HT1080 (cell line): ENCODE results near the gene DHCR24. TPM values are rescaled to one million over a fixed set of nuclear protein-coding genes. Genes with fewer than 3 reads are reported as not detected.
A peak's percentile ranks its signal among the peaks of the same experiment; 100 is the strongest.
"Not testable (repeated sequence)": the region's sequence is repeated elsewhere in the genome, so short reads cannot be mapped to it uniquely, and the experiment has no call there.

ENCODE experiments used
- DNase-seq: peaks from one replicate; pipeline ENCODE4 v3.0.0-alpha.2; 2015; ENCODE audit warnings: low read depth
- total RNA-seq: library from RNA; depleted of rRNA; stranded (reverse); fragments of >200 nt; shearing (Covaris generic); gene quantifications from 2 replicates; pipeline ENCODE4 v1.2.3, GENCODE V29; 2014

The DHCR24 gene
- total RNA-seq, 1 experiment from 2014 or later = 213 TPM

DNA sequence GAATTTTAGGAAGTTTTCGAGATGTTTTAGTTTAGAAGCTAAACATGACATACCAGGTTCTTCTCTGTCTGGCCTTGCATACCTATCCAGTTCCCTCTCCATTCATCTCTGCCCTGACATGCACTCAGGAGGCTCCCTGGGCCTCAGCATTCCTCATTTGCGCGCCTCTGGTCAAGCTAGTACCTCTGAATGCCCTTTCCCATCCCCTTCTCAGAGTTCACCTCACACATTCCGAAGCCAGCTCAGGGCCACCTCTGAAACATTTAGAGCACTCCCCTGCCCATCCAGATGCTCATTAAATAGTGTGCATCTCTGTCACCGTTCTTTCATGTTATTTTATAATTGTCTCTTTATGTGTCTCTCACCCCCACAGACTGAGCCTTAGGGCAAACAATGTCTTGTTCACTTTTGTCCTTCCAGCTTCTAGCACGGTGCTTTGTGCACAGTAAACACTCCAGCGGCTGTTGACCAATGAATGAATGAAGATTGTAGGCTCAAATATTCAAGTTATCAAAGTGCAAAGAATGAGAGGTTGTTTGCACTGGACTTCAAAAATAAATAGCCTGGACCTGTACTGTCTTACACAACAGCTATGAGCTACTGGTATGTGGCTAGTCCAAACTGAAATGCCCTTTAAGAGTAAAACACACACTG lies 1.2 kb upstream of the DHCR24 start:
- no peak for DNase-seq

DNA sequence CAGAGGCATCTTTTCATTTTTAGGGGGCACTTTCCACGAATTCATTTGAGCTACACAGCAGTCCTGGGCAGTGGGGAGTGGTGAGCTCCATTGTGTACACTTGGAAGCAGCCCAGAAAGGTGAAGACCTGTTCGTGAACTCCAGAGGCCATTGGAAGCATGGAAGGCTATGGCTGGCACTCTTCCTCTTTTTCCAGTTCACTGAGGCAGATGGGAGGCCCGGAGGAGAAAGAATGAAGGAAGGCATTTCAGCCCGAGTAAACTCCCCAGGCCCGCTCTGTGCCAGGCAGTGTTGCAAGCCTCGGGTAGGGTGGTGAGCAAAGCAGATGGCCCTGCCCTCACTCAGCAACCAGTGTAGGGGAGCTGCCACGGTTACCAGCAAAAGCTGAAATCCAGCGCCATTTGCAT lies 673 bp upstream of the DHCR24 start:
- no peak for DNase-seq

GRCh38 chr1:54885807-54886723 lies 930 bp downstream of the DHCR24 start:
- peak; percentile 13 for DNase-seq

DNA sequence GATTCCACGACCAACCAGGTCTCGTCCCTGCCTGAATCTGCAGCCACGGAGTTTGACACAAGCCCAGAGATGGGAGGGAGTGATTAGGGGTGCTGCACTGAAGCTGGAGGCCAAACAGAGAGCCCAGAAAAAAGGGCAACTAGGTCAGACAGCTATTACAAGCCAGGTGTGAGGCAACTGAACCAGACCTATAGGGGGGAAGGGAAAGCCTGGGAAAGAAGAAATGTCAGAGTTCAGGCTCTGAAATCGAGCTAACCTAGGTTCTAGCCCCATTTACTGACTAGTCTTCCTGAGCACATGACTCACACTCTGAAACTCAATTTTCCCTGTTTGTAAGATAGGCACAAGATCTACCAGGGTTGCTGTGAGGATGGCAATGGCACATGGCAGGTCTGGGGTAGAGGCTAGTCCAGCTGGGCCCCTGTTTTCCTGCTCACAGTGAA lies 1.7 kb downstream of the DHCR24 start:
- DNase-seq = no peak

GRCh38 chr1:54884768-54885167 lies 2.2 kb downstream of the DHCR24 start:
- DNase-seq = no peak

DNA sequence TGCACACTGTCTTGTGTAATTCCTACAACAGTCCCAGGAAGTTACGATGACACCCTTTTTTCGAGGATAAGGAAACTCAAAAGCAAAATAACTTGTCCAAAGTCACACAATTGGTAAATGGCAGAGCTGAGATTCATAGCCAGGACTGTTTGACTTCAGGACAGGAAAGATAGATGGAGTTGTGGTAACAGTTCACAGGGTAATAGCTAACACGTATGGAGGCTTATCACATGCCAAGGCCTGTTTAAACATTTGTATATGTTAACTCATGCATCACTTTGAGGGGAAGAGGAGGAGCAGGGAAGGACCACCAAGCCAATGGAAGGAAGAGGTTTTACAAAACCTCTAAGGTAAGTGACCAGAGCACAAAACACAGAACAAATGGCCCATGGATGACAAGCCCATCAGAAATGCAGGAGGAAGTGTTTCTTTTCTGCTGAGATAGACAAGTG lies 2.8 kb downstream of the DHCR24 start:
- DNase-seq = no peak

- no peak for DNase-seq
These were observed 3.5 kb downstream of the DHCR24 start for GRCh38 chr1:54883349-54884102.

DNA sequence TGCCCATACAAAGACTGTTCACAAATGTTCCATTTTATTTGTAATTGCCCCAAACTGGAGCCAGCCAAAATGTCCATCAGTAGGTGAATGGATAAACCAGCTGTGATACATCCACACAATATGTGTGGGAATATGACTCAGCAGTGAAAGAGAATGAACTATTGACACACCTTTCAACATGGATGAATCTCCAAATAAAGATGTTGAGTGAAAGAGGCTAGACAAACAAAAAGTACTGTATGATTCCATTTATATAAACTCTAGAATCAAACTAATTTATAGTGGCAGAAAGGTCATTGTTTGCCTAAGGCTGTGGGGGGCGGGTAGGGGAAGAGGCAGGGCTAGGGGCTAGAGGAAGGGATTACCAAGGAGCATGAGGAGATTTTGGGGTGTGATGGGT lies 4.5 kb downstream of the DHCR24 start:
- DNase-seq = peak; percentile 34

GRCh38 chr1:54881604-54882003 lies 5.4 kb downstream of the DHCR24 start:
- not testable (repeated sequence) for DNase-seq

GRCh38 chr1:54879872-54880271 lies 7.1 kb downstream of the DHCR24 start:
- no peak for DNase-seq

DNA sequence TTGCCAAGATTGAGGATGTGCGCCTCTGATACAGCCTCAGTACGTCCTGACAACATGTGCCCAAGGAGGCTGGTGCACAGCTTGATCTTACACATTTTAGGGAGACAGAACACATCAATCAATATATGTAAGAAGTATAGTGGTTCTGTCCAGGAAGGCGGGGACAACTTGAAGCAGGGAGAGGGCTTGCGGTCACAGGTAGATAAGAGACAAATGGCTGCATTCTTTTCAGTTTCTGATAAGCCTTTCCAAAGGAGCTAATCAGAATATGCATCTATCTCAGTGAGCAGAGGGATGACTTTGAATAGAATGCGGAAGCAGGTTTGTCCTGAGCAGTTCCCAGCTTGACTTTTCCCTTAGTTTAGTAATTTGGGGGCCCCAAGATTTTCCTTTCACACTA lies 10.2 kb downstream of the DHCR24 start:
- DNase-seq = no peak

DNA sequence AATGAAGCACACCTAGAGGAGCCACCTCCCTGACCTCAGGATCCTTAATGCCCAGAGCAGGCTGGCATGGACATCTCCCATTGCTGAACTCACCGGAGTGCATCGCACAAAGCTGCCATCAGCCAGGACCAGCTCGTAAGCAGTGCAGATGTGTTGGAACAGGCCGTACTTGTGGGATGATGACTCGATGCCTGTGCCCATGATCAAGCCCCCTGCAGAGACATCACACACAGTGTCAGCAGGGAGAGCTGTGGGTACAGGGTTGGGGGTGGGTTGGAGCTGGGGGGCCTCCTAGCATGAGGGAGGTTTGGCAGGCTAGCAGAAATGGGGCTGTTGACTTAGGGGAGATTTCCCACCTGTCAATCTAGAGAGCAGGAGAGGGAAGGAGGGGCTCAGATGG lies 12.0 kb downstream of the DHCR24 start:
- DNase-seq = no peak

DNA sequence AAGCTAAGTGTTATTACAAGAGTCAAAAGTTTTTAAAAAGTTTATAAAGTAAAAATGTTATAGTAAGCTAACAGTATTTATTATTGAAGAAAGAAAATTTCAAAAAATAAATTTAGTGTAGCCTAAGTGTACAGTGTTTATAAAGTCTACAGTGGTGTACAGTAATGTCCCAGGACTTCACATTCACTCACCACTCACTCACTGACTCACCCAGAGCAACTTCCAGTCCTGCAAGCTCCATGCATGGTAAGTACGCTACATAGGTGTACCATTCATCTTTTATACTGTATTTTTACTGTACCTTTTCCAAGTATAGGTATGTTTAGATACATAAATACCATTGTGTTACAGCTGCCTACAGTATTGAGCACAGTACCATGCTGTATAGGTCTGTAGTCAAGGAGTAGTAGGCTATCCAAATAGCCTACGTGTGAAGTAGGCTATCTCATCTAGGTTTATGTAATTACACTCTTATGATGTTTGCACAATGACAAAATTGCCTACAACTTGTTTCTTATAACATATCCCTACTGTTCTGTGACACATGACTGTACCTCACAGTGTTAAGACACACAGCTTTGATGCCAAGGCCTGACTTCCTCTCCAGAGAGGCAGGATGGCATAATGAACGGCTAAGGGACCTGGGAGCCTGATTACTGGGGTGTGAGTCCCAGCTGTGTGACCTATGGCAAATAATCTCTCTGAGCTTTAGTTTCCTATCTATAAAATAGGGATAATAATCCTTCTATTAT lies 12.7 kb downstream of the DHCR24 start:
- no peak for DNase-seq

DNA sequence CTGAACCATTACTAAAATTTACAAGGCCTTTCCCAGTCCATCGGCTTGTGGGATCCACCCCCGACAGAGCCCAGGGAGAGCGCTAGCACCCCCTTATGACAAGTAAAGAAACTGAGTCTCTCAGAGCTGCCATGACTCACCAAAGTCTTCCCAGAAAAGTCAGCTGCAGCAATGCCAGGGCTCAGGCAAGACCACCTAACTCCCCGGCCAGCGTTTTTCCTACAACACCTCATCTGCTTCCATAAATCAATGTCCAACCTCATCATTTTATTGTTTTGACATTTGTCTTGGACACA lies 15.0 kb downstream of the DHCR24 start:
- DNase-seq = no peak

- DNase-seq = no peak
These were observed 15.5 kb downstream of the DHCR24 start for GRCh38 chr1:54871275-54872035.

- DNase-seq = no peak
These were observed 16.1 kb downstream of the DHCR24 start for GRCh38 chr1:54870869-54871268.

DNA sequence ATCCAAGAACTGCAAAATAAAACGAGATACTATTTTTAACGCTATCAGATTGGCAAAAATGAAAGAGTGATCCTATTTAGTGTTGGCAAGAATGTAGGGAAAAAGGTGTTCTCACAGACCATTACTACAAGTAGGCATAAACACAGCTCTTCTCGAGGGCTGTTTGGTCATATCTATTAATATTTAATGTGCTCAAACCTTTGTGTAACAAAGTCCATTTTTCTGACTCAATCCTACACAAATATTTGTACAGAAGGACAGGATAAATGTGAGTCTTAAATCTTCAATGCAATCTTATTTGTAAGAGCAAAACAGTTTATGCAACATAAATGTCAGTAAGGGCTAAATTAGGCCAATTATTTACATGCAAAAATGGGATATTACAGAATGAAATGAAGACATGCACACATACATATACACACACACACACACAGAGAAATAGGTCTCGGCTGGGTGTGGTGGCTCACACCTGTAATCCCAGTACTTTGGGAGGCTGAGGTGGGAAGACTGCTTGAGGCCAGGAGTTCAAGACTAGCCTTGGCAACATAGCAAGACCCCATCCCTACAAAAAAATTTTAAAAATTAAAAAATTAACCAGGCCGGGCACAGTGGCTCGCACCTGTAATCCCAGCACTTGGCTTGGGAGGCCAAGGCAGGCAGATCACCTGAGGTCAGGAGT lies 17.7 kb downstream of the DHCR24 start:
- no peak for DNase-seq

DNA sequence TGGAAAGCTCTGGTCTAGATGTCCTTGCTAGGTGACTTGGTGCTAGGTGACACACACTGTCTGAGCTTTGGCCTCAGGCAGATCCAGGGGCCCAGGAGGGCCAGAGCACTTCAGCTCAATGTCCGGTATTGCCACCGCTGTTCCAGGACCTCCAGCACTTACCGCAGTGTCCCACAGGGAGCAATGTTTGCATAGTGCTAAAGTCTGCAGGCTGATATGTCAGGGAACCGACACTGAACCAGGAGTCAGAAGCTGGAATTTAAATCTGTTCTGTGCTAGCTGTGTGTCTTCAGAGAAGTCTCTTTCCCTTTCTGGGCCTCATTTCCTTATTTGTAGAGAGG lies 19.3 kb downstream of the DHCR24 start:
- no peak for DNase-seq

- no peak for DNase-seq
These were observed 19.9 kb downstream of the DHCR24 start for GRCh38 chr1:54866801-54867716.
